ENCODE measurements around the gene CCDC50.

Gene CCDC50

DNA sequence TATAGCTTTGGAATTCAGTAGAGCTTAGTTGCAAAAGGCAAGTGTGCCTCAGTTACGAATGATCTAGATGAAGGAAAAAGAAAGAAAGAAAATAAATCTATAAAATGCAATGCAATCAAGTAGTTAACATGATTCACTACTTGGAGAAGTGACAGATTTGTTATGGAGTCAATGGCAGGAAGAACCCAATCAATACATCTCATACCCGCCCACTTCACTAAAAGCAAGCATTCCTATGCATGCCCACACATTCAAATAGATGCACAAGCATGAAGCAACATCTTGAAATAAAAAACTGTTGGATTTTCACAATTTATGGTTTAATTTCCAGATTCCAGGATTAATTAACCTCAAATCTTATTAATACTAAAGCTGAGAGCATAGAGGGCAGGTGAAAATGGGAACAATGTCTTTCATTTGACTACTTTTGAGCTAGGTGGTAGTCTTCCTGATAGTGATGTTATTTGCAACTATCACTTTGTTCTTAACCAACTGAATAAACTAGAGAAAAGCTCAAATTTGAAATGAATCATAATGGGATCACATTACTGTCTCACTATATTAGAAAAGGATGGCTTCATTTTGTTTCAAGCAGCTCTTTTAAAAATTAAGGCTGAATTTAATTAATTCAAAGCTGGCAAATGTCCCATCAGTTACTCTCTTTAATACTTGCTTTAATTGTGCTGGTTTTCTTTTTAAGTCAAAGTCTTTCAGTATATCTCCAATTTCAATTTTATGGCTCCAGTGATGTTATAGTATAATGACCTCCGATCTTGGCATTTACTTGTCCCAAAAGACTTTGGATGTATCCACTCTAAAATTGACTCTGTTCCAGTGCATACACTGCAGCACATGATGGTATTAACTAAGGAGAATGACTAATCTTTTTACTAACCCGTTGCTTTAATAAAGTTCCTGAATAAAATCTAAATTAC, 46.7 kb upstream of the CCDC50 start:
- H3K4me1 ChIP-seq (ENCODE audit: insufficient read depth, low read length), result no peaks in the 10 kb centered on the region
- TF ChIP-seq, protein P1, sequence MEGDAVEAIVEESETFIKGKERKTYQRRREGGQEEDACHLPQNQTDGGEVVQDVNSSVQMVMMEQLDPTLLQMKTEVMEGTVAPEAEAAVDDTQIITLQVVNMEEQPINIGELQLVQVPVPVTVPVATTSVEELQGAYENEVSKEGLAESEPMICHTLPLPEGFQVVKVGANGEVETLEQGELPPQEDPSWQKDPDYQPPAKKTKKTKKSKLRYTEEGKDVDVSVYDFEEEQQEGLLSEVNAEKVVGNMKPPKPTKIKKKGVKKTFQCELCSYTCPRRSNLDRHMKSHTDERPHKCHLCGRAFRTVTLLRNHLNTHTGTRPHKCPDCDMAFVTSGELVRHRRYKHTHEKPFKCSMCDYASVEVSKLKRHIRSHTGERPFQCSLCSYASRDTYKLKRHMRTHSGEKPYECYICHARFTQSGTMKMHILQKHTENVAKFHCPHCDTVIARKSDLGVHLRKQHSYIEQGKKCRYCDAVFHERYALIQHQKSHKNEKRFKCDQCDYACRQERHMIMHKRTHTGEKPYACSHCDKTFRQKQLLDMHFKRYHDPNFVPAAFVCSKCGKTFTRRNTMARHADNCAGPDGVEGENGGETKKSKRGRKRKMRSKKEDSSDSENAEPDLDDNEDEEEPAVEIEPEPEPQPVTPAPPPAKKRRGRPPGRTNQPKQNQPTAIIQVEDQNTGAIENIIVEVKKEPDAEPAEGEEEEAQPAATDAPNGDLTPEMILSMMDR (IDR thresholded peaks at IDR 0.05; ENCODE audit: borderline replicate concordance, extremely low read depth, low read length, poor library complexity, severe bottlenecking), result no peak
- TF ChIP-seq EZH2 (IDR thresholded peaks at IDR 0.05; ENCODE audit: borderline replicate concordance, low read depth, low read length, severe bottlenecking), result no peak
- no peaks in the 10 kb centered on the region for H3K27me3 ChIP-seq (ENCODE audit: insufficient read depth, low read length, poor library complexity)
- H3K9ac ChIP-seq (ENCODE audit: low read depth, low read length), result no peak overlapping the region
- no peaks in the 10 kb centered on the region for H3K36me3 ChIP-seq (ENCODE audit: insufficient read depth, low read length)
- H2AFZ ChIP-seq (ENCODE audit: low read depth, low read length), result no peak overlapping the region
- H3K4me3 ChIP-seq (ENCODE audit: low read depth in 1 of 2, low read length in 2 of 2), result no peak overlapping the region
- H3K9me3 ChIP-seq (ENCODE audit: insufficient read depth, low read length, severe bottlenecking), result no peaks in the 10 kb centered on the region
- no peak overlapping the region for H3K4me2 ChIP-seq (ENCODE audit: insufficient read depth, low read length)
- no peaks in the 10 kb centered on the region for H3K79me2 ChIP-seq (ENCODE audit: insufficient read depth, low read length)
- H3K27ac ChIP-seq (ENCODE audit: low read length), result no peak overlapping the region
- H4K20me1 ChIP-seq (ENCODE audit: insufficient read depth, low read length), result no peaks in the 10 kb centered on the region
- ATAC-seq (ENCODE audit: insufficient read depth, low read depth) (no peak), DNase-seq (no peak)

DNA sequence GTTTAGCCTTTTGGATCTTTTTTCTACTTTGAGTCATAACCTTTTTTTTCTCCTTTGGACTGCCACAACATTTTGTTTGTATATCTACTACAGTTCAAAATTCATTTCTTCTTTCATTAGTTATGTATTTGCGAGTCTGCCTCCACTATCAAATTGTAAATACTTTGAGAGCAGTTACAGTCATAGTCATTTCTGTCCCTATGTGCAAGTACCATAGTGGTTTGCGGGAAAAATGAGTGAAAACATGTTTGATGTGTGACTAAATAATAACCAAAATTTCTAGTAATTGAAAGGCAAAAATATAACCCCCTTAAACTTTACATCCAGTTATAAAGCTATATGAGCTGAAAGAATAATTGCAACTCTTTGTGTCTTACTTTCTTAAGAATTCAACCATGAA, 45.8 kb upstream of the CCDC50 start:
- Histone ChIP-seq H2AFZ (ENCODE audit: low read depth, low read length) (no peak overlapping the region), H4K20me1 (ENCODE audit: insufficient read depth, low read length) (no peaks in the 10 kb centered on the region), H3K27ac (ENCODE audit: low read length) (no peak overlapping the region), H3K4me3 (ENCODE audit: low read depth in 1 of 2, low read length in 2 of 2) (no peak overlapping the region), H3K4me2 (ENCODE audit: insufficient read depth, low read length) (no peak overlapping the region), H3K9me3 (ENCODE audit: insufficient read depth, low read length, severe bottlenecking) (no peaks in the 10 kb centered on the region), H3K4me1 (ENCODE audit: insufficient read depth, low read length) (no peaks in the 10 kb centered on the region), H3K79me2 (ENCODE audit: insufficient read depth, low read length) (no peaks in the 10 kb centered on the region), H3K36me3 (ENCODE audit: insufficient read depth, low read length) (no peaks in the 10 kb centered on the region), H3K27me3 (ENCODE audit: insufficient read depth, low read length, poor library complexity) (no peaks in the 10 kb centered on the region), H3K9ac (ENCODE audit: low read depth, low read length) (no peak overlapping the region)
- ATAC-seq (ENCODE audit: insufficient read depth, low read depth), result no peak
- TF ChIP-seq EZH2 (IDR thresholded peaks at IDR 0.05; ENCODE audit: borderline replicate concordance, low read depth, low read length, severe bottlenecking), result no peak
- TF ChIP-seq, protein P1 (IDR thresholded peaks at IDR 0.05; ENCODE audit: borderline replicate concordance, extremely low read depth, low read length, poor library complexity, severe bottlenecking), result no peak
- DNase-seq, result no peak

DNA sequence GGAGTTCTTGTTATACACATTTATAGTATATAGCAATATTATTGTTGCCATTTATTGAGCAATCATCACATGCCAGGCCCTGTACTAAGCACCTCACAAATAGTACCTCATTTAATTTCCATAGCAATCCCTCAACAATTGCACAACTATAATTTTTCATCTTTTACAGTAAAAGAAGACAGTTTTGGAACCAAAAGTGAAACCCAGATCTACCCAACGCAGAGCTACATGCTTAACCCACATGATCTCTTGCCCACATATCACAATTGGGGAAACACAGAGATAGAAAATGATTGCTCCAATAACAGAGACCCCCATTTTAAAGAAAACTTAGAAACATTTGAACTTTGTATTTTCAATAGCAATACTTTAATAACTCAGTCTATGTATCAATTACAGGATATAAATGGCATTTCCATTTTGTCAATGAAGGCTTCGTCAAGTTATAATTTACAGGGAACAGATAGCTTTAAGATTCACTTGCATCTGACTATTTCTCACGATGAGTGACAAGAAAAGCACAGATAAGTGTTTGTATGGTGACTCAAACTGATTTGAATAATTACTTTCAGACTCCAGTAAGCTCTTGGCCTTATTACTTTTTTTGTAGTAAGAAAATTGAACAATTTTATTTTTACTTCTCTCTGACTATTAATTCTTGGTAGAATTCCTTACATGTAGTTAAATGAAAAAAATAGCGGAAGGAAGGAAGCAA, 38.7 kb upstream of the CCDC50 start:
- DNase-seq, result no peak
- no peak overlapping the region for H3K9ac ChIP-seq (ENCODE audit: low read depth, low read length)
- ATAC-seq (ENCODE audit: insufficient read depth, low read depth), result no peak
- no peak overlapping the region for H3K27ac ChIP-seq (ENCODE audit: low read length)
- TF ChIP-seq EZH2 (IDR thresholded peaks at IDR 0.05; ENCODE audit: borderline replicate concordance, low read depth, low read length, severe bottlenecking), result no peak
- TF ChIP-seq, protein P1 (IDR thresholded peaks at IDR 0.05; ENCODE audit: borderline replicate concordance, extremely low read depth, low read length, poor library complexity, severe bottlenecking), result no peak
- H3K4me1 ChIP-seq (ENCODE audit: insufficient read depth, low read length), result no peaks in the 10 kb centered on the region
- H2AFZ ChIP-seq (ENCODE audit: low read depth, low read length), result no peak overlapping the region
- H3K4me2 ChIP-seq (ENCODE audit: insufficient read depth, low read length), result no peak overlapping the region
- no peaks in the 10 kb centered on the region for H3K36me3 ChIP-seq (ENCODE audit: insufficient read depth, low read length)
- no peaks in the 10 kb centered on the region for H3K27me3 ChIP-seq (ENCODE audit: insufficient read depth, low read length, poor library complexity)
- H4K20me1 ChIP-seq (ENCODE audit: insufficient read depth, low read length), result no peaks in the 10 kb centered on the region
- no peak overlapping the region for H3K4me3 ChIP-seq (ENCODE audit: low read depth in 1 of 2, low read length in 2 of 2)
- H3K9me3 ChIP-seq (ENCODE audit: insufficient read depth, low read length, severe bottlenecking), result no peaks in the 10 kb centered on the region
- no peaks in the 10 kb centered on the region for H3K79me2 ChIP-seq (ENCODE audit: insufficient read depth, low read length)
